GDM1 (cell line): ENCODE results near the gene KLHL8.
A peak's percentile ranks its signal among the peaks of the same experiment; 100 is the strongest.
"Not testable (repeated sequence)": the region's sequence is repeated elsewhere in the genome, so short reads cannot be mapped to it uniquely, and the experiment has no call there.

Experiments
- DNase-seq: peaks from one replicate; lab custom pipeline; 2025; lab: John Stamatoyannopoulos, UW

Gene KLHL8

GRCh38 chr4:87228262-87228860 lies 7.9 kb upstream of the KLHL8 start:
- no peak for DNase-seq

GRCh38 chr4:87227751-87228151 lies 7.3 kb upstream of the KLHL8 start:
- no peak for DNase-seq

GRCh38 chr4:87225936-87226335 lies 5.5 kb upstream of the KLHL8 start:
- no peak for DNase-seq

GRCh38 chr4:87224141-87224923 lies 3.9 kb upstream of the KLHL8 start:
- no peak for DNase-seq

- peak; percentile 53 for DNase-seq
Observed at GRCh38 chr4:87219632-87220093, 755 bp downstream of the KLHL8 start.

- DNase-seq, result not testable (repeated sequence)
Observed at GRCh38 chr4:87217235-87217763, 3.1 kb downstream of the KLHL8 start.

- no peak for DNase-seq
Observed at GRCh38 chr4:87216469-87216868, 3.9 kb downstream of the KLHL8 start.

- DNase-seq, result no peak
Observed at GRCh38 chr4:87213421-87214075, 6.9 kb downstream of the KLHL8 start.

- no peak for DNase-seq
Observed at GRCh38 chr4:87211249-87211952, 9.0 kb downstream of the KLHL8 start.

GRCh38 chr4:87209696-87210095 lies 10.7 kb downstream of the KLHL8 start:
- DNase-seq, result peak; percentile 31

- DNase-seq, result no peak
Observed at GRCh38 chr4:87209182-87209581, 11.2 kb downstream of the KLHL8 start.

- no peak for DNase-seq
Observed at GRCh38 chr4:87204559-87204958, 15.9 kb downstream of the KLHL8 start.

- no peak for DNase-seq
Observed at GRCh38 chr4:87196927-87197326, 23.5 kb downstream of the KLHL8 start.

- DNase-seq, result no peak
Observed at GRCh38 chr4:87196146-87196545, 24.3 kb downstream of the KLHL8 start.

GRCh38 chr4:87193958-87194675 lies 26.3 kb downstream of the KLHL8 start:
- DNase-seq, result no peak

GRCh38 chr4:87192145-87192919 lies 28.1 kb downstream of the KLHL8 start:
- DNase-seq, result no peak

GRCh38 chr4:87188932-87189331 lies 31.5 kb downstream of the KLHL8 start:
- DNase-seq, result no peak

GRCh38 chr4:87188048-87188447 lies 32.4 kb downstream of the KLHL8 start:
- DNase-seq, result no peak

- DNase-seq, result no peak
Observed at GRCh38 chr4:87185146-87185870, 35.1 kb downstream of the KLHL8 start.

- DNase-seq, result no peak
Observed at GRCh38 chr4:87180767-87181166, 39.7 kb downstream of the KLHL8 start.
